Keratinocyte (primary cell): ENCODE data around the gene SARNP. TPM values are rescaled to one million over a fixed set of nuclear protein-coding genes. Genes with fewer than 3 reads are reported as not detected.

Source experiments
- DNase-seq: peaks from one replicate; pipeline ENCODE4 v3.0.0-alpha.2; 2011; ENCODE audit warnings: low read depth, missing footprints, low spot score
- FAIRE-seq: peaks from 2 replicates; lab custom pipeline; 2011; peaks lifted over from hg19 to GRCh38; lab: Jason Lieb, UNC
- H2AFZ ChIP-seq: 2 replicates; pipeline ENCODE4 v1.6.0; 2012; ENCODE audit warnings: low read length, control low read depth, inconsistent platforms; ENCODE audit not compliant: control insufficient read depth
- H3K27ac ChIP-seq: 2 replicates; pipeline ENCODE4 v1.5.1; 2011; ENCODE audit warnings: low read length; ENCODE audit not compliant: control insufficient read depth, insufficient read depth
- H3K27me3 ChIP-seq: 3 replicates; pipeline ENCODE4 v1.6.0; 2011; ENCODE audit warnings: low read length; ENCODE audit not compliant: control insufficient read depth, insufficient read depth; ENCODE audit errors: extremely low read depth
- H3K36me3 ChIP-seq, 2 experiments: 2 replicates in 1 of 2; 3 replicates in 1 of 2; pipeline ENCODE4 v1.5.1; 2011; ENCODE audit warnings: low read length in 2 of 2, mild to moderate bottlenecking in 1 of 2; ENCODE audit not compliant: control insufficient read depth in 2 of 2, insufficient read depth in 2 of 2; ENCODE audit errors: extremely low read depth in 1 of 2
- H3K4me1 ChIP-seq: 3 replicates; pipeline ENCODE4 v1.5.1; 2011; ENCODE audit warnings: low read length; ENCODE audit not compliant: control insufficient read depth, insufficient read depth; ENCODE audit errors: extremely low read depth
- H3K4me2 ChIP-seq: 3 replicates; pipeline ENCODE4 v1.6.0; 2011; ENCODE audit warnings: low read depth, low read length; ENCODE audit not compliant: control insufficient read depth, insufficient read depth; ENCODE audit errors: extremely low read depth
- H3K4me3 ChIP-seq, 3 experiments: fragments of 200-600 bp in 1 of 3; sonication (generic) in 1 of 3; 2 replicates in 2 of 3; 3 replicates in 1 of 3; pipeline ENCODE4 v1.5.1; 2011 to 2016; ENCODE audit warnings: low read length in 3 of 3, mild to moderate bottlenecking in 3 of 3, control low read depth in 2 of 3, inconsistent platforms in 1 of 3, low read depth in 1 of 3, mixed read lengths in 1 of 3, mixed run types in 1 of 3, moderate library complexity in 1 of 3; ENCODE audit not compliant: control insufficient read depth in 2 of 3, insufficient read depth in 2 of 3; ENCODE audit errors: extremely low read depth in 1 of 3
- H3K79me2 ChIP-seq: 2 replicates; pipeline ENCODE4 v1.6.0; 2012; ENCODE audit warnings: low read length; ENCODE audit not compliant: control insufficient read depth, insufficient read depth
- H3K9ac ChIP-seq: 3 replicates; pipeline ENCODE4 v1.6.0; 2011; ENCODE audit warnings: low read length; ENCODE audit not compliant: control insufficient read depth, insufficient read depth; ENCODE audit errors: extremely low read depth
- H3K9me1 ChIP-seq: 3 replicates; pipeline ENCODE4 v1.6.0; 2011; ENCODE audit warnings: low read length; ENCODE audit not compliant: control insufficient read depth, insufficient read depth; ENCODE audit errors: extremely low read depth
- H3K9me3 ChIP-seq: 2 replicates; pipeline ENCODE4 v1.5.1; 2012; ENCODE audit warnings: low read depth, low read length; ENCODE audit not compliant: control insufficient read depth
- H4K20me1 ChIP-seq: 3 replicates; pipeline ENCODE4 v1.6.0; 2011; ENCODE audit warnings: low read length; ENCODE audit not compliant: control insufficient read depth, insufficient read depth; ENCODE audit errors: extremely low read depth
- CTCF ChIP-seq, 3 experiments: IDR thresholded peaks in 1 of 3; conservative IDR thresholded peaks in 1 of 3; optimal IDR thresholded peaks in 1 of 3; 2 replicates in 2 of 3; 3 replicates in 1 of 3; pipeline versions ENCODE3 to v1.5.1; 2011; ENCODE audit warnings: low read length in 3 of 3, mild to moderate bottlenecking in 3 of 3, moderate library complexity in 2 of 3, control low read depth in 1 of 3, inconsistent platforms in 1 of 3; ENCODE audit not compliant: insufficient read depth in 2 of 3; ENCODE audit errors: extremely low read depth in 1 of 3
- EZH2 ChIP-seq: IDR thresholded peaks from one replicate; pipeline ENCODE4 v1.6.1; 2012; ENCODE audit warnings: inconsistent platforms, mild to moderate bottlenecking, low read length, moderate library complexity
- dilution Hi-C: fragments of 300-500 bp; cut with MboI; formaldehyde crosslinking; loops from one replicate; pipeline ENCODE4 v1.7.0; 2020; ENCODE audit warnings: low sequenced_read_pairs; ENCODE audit not compliant: extremely low pct_ligation_motif_present
- polyA plus RNA-seq, 5 experiments: library from polyadenylated mRNA; depleted of rRNA in 3 of 5; stranded (reverse) in 3 of 5; stranded (forward) in 1 of 5; unstranded in 1 of 5; fragments of >200 nt; gene quantifications; 1 replicate in 1 of 5; 2 replicates in 3 of 5; 3 replicates in 1 of 5; pipeline versions ENCODE4 v1.2.1 to v1.2.3, GENCODE V29; 2011 to 2012; ENCODE audit warnings: missing spikeins in 2 of 5, low read depth in 1 of 5, low replicate concordance in 1 of 5
- small RNA-seq, 3 experiments: library from RNA; depleted of rRNA; stranded (forward); fragments of <200 nt; gene quantifications; one replicate each; pipeline ENCODE3, GENCODE V24; 2012; ENCODE audit warnings: low read depth in 3 of 3, low replicate concordance in 1 of 3; ENCODE audit not compliant: insufficient read length in 3 of 3

The SARNP gene
- polyA plus RNA-seq, 1 donor (not counting 4 experiments of a cell fraction or from before 2014, with no cell fraction given): 168 TPM

- FAIRE-seq (no peak), DNase-seq (no peak)
- Histone ChIP-seq H3K9me1 (no peaks in the 10 kb centered on the region), H3K4me1 (peaks cover 3% of the 10 kb centered on the region), H3K36me3 (no peaks in the 10 kb centered on the region), H4K20me1 (no peaks in the 10 kb centered on the region), H3K4me2 (no peak overlapping the region), H3K4me3 (no peak overlapping the region), H3K27me3 (peaks cover 49% of the 10 kb centered on the region), H3K79me2 (no peaks in the 10 kb centered on the region), H3K9me3 (no peaks in the 10 kb centered on the region), H3K9ac (no peak overlapping the region), H2AFZ (no peak overlapping the region), H3K27ac (no peak overlapping the region)
- dilution Hi-C loops: no loop called here
- TF ChIP-seq CTCF (optimal IDR thresholded peaks at IDR 0.05 in 1 of 3, IDR thresholded peaks at IDR 0.05 in 1 of 3, conservative IDR thresholded peaks at IDR 0.05 in 1 of 3; ENCODE audit: extremely low read depth in 1 of 3, insufficient read depth in 2 of 3, low read length in 3 of 3): no peak
- TF ChIP-seq EZH2: no peak
These were observed 108.8 kb downstream of the SARNP start for GRCh38 chr12:55708695-55709233.

GRCh38 chr12:55707841-55708694, 109.5 kb downstream of the SARNP start, which contains the start of gene ITGA7:
Gene ITGA7, minus strand, starts transcription at chr12:55707904. Its CDS starts 222 bp downstream, at chr12:55707682.
- no peak for DNase-seq

More at GRCh38 chr12:55707841-55708694, 109.5 kb downstream of the SARNP start, which contains the start of gene ITGA7:
- dilution Hi-C loops: no loop called here
- Histone ChIP-seq H3K79me2 (no peaks in the 10 kb centered on the region), H3K4me3 (peak within 1 kb of the TSS in 2 of 3 experiments; percentile 24 to 31), H3K4me1 (no peaks in the 10 kb centered on the region), H2AFZ (no peak within 1 kb of the TSS), H3K27ac (no peak within 1 kb of the TSS), H3K9ac (no peak within 1 kb of the TSS), H3K9me1 (no peaks in the 10 kb centered on the region), H3K9me3 (no peaks in the 10 kb centered on the region), H3K36me3 (no peaks in the 10 kb centered on the region), H3K4me2 (peak within 1 kb of the TSS; percentile 45), H4K20me1 (no peaks in the 10 kb centered on the region), H3K27me3 (peaks cover 49% of the 10 kb centered on the region)
- TF ChIP-seq EZH2: no peak
- TF ChIP-seq CTCF (optimal IDR thresholded peaks at IDR 0.05 in 1 of 3, IDR thresholded peaks at IDR 0.05 in 1 of 3, conservative IDR thresholded peaks at IDR 0.05 in 1 of 3; ENCODE audit: extremely low read depth in 1 of 3, insufficient read depth in 2 of 3, low read length in 3 of 3): no peak
- no peak for FAIRE-seq

Small RNA genes within 50 kb of the gene (small RNA-seq; reads per million reads assigned to genes)
- gene AC009779.1: 0 reads per million in 3 experiments
- 0 reads per million in 3 experiments for gene RF00017

Other genes starting within 250 kb of the SARNP start
- gene OR2AP1, start 245.3 kb downstream of the SARNP start, polyA plus RNA-seq: not detected in 3 replicates
- not detected in 3 replicates for gene OR10P1, start 180.8 kb downstream of the SARNP start, polyA plus RNA-seq
- gene ITGA7, start 109.8 kb downstream of the SARNP start, polyA plus RNA-seq: 0.04 to 0.19 TPM (median 0.07 TPM) in 3 replicates
- 53.1 to 68.2 TPM (median 62.5 TPM) in 3 replicates for gene BLOC1S1, start 101.7 kb downstream of the SARNP start, polyA plus RNA-seq
- gene RDH5, start 97.3 kb downstream of the SARNP start, polyA plus RNA-seq: 0.67 to 1.2 TPM (median 0.77 TPM) in 3 replicates
- gene CD63, start 88.7 kb downstream of the SARNP start, polyA plus RNA-seq: 517 to 917 TPM (median 749 TPM) in 3 replicates
- 2.5 to 6.2 TPM (median 2.7 TPM) in 3 replicates for gene GDF11, start 74.6 kb downstream of the SARNP start, polyA plus RNA-seq
- gene ORMDL2, start 317 bp upstream of the SARNP start, polyA plus RNA-seq: 108 to 129 TPM (median 114 TPM) in 3 replicates
- gene DNAJC14, start 11.9 kb upstream of the SARNP start, polyA plus RNA-seq: 6.1 to 8.5 TPM (median 7.7 TPM) in 3 replicates
- gene MMP19, start 25.2 kb upstream of the SARNP start, polyA plus RNA-seq: 2.2 to 4.1 TPM (median 2.7 TPM) in 3 replicates
- gene PYM1, start 110.2 kb upstream of the SARNP start, polyA plus RNA-seq: 43.6 to 63.4 TPM (median 61.6 TPM) in 3 replicates
- 161 to 263 TPM (median 174 TPM) in 3 replicates for gene DGKA, start 113.4 kb upstream of the SARNP start, polyA plus RNA-seq
- 1.3 to 2.1 TPM (median 1.4 TPM) in 3 replicates for gene PMEL, start 148.3 kb upstream of the SARNP start, polyA plus RNA-seq
- gene CDK2, start 149.1 kb upstream of the SARNP start, polyA plus RNA-seq: 34.3 to 49.3 TPM (median 47.3 TPM) in 3 replicates
- gene RAB5B, start 156.4 kb upstream of the SARNP start, polyA plus RNA-seq: 132 to 162 TPM (median 138 TPM) in 3 replicates
- gene SUOX, start 179.6 kb upstream of the SARNP start, polyA plus RNA-seq: 9.0 to 10.8 TPM (median 9.4 TPM) in 3 replicates
- 0.97 to 1.8 TPM (median 1.1 TPM) in 3 replicates for gene IKZF4, start 203.3 kb upstream of the SARNP start, polyA plus RNA-seq
- 663 to 1,841 TPM (median 663 TPM) in 3 replicates for gene RPS26, start 224.2 kb upstream of the SARNP start, polyA plus RNA-seq